NB4 (cell line): ENCODE measurements around the gene BAG5.

Experiments
- DNase-seq: peaks from one replicate; pipeline ENCODE4 v3.0.0; 2010; ENCODE audit warnings: low read depth
- H3K4me3 ChIP-seq: one replicate; pipeline ENCODE4 v1.5.1; 2011; ENCODE audit warnings: mild to moderate bottlenecking, low read depth, low read length, moderate library complexity
- MAX ChIP-seq: IDR thresholded peaks from 2 replicates; pipeline ENCODE4 v1.6.1; 2011; ENCODE audit warnings: low read depth, low read length
- MYC ChIP-seq: IDR thresholded peaks from 2 replicates; pipeline ENCODE4 v1.6.1; 2011; ENCODE audit warnings: low read depth, low read length
- POLR2A ChIP-seq: IDR thresholded peaks from 2 replicates; pipeline ENCODE4 v1.6.1; 2011; ENCODE audit warnings: mild to moderate bottlenecking; ENCODE audit not compliant: insufficient read length; ENCODE audit errors: extremely low read depth
- TF ChIP-seq, protein P1 (sequence below): IDR thresholded peaks from one replicate; pipeline ENCODE4 v1.5.1; 2012; ENCODE audit warnings: low read depth, low read length

The BAG5 gene

GRCh38 chr14:103555559-103556337 is 6.7 kb downstream of the BAG5 start:
- no peak overlapping the region for H3K4me3 ChIP-seq
- no peak for TF ChIP-seq MAX
- no peak for DNase-seq

- no peak for TF ChIP-seq MYC
- no peak overlapping the region for H3K4me3 ChIP-seq
- DNase-seq, result no peak
Observed at GRCh38 chr14:103552846-103553210, 9.6 kb downstream of the BAG5 start.

- TF ChIP-seq, protein P1, sequence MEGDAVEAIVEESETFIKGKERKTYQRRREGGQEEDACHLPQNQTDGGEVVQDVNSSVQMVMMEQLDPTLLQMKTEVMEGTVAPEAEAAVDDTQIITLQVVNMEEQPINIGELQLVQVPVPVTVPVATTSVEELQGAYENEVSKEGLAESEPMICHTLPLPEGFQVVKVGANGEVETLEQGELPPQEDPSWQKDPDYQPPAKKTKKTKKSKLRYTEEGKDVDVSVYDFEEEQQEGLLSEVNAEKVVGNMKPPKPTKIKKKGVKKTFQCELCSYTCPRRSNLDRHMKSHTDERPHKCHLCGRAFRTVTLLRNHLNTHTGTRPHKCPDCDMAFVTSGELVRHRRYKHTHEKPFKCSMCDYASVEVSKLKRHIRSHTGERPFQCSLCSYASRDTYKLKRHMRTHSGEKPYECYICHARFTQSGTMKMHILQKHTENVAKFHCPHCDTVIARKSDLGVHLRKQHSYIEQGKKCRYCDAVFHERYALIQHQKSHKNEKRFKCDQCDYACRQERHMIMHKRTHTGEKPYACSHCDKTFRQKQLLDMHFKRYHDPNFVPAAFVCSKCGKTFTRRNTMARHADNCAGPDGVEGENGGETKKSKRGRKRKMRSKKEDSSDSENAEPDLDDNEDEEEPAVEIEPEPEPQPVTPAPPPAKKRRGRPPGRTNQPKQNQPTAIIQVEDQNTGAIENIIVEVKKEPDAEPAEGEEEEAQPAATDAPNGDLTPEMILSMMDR, result no peak
- TF ChIP-seq MYC, result no peak
- TF ChIP-seq MAX, result no peak
- no peak for TF ChIP-seq POLR2A
- no peak for DNase-seq
- H3K4me3 ChIP-seq, result no peak overlapping the region
Observed at GRCh38 chr14:103552011-103552845, 10.2 kb downstream of the BAG5 start.

- TF ChIP-seq POLR2A (no peak), MYC (no peak)
- TF ChIP-seq, protein P1, result no peak
- H3K4me3 ChIP-seq, result no peak overlapping the region
- no peak for DNase-seq
Observed at GRCh38 chr14:103551338-103551762, 11.1 kb downstream of the BAG5 start.

DNA sequence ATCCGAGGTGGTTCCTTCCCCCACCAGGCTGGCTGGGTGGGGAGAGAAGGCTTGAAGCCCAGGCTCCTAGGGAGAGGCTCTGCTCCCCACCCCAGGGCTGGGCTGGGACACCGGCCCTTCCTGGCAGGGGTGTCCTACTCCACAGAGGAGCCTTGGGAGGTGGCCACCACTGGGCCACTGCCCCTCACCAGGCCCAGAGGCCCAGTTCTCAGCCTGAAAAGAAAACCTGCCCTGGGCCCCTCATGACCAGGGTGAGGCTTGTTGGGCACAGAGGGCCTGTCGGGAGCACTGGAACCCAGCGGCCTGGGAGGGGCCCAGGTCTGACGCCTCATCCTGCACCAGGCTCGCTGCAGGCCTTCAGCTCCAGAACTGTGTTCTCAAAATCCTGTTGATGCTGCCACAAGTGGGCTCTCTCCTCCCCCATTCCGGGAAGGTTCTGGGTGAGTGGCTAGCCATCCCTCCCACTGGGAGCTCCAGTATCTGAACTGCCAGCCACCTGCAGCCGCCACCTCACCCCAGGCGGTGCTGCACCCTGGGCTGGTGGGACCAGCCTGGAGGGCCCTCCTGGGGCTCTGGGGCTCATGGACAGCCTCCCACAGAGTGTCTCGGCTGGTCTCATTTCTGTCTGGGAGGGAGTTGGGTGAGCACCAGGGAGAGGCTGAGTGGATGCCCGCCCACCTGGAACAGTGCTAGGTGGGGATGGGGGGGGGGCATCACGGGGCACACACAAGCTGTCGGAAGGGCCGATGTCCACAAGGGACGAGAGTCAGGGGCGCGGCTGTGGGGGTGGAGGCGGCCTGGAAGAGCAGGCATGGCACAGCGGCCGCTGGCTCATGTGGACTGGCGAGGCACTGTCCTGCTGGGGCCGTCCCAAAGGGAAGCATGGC is 11.8 kb downstream of the BAG5 start:
- no peak for DNase-seq
- TF ChIP-seq, protein P1, result no peak
- TF ChIP-seq MAX (no peak), MYC (no peak), POLR2A (no peak)
- no peak overlapping the region for H3K4me3 ChIP-seq

DNA sequence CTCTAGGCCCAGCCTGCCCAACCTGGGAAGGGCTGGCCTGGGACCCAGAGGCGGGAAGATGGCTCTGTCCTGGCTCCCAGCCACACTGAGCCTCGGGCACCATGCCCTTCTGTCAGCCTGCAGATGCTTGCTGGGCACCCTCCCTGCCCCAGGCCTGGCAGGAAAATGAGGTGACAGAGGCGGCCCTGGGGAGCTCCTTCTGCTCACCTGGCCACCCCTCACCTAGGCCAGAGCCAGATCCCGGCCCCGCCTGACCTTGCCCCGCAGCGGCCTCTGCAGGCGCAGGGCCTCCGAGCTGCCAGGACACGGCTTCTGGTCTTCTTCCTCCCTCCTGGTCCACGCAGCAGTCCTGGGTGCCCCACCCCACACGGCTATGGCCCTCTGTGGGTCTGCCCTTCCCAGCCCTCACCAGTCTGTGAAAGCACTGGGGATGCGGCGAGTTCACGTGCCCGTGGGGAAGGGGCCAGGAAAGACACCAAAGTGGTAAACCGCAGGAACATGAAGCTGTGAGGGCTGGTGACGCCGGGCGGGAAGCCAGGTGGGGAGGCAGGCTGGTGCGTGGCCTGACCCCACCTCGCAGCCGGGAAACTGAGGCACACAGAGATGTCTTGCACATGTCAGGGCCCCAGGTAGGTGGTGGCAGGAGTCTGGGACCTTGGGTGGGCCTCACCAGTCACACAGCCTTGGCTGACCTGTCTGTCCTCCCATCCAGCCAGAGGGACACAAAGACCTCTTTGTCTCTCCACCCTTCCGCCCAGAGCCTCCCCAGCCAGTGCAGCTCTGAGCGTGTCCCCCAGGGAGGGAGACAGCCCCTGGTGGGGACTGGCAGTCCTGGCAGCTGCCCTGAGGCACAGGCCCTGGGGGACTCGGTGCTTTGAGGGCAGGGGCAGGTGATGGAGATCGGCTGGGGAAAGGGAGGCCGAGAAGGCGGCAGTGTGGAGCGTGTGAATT is 12.8 kb downstream of the BAG5 start:
- no peak for DNase-seq
- TF ChIP-seq MYC (no peak), MAX (no peak), POLR2A (no peak)
- TF ChIP-seq, protein P1, result no peak
- H3K4me3 ChIP-seq, result no peak overlapping the region
